Esophagus (tissue), 2 donors: ENCODE measurements around the gene KLF16. TPM values are rescaled to one million over a fixed set of nuclear protein-coding genes. Genes with fewer than 3 reads are reported as not detected.
A peak's percentile ranks its signal among the peaks of the same experiment; 100 is the strongest.

ENCODE experiments used
- H3K27ac ChIP-seq, 2 donors: one replicate each; pipeline ENCODE4 v1.5.1; 2013; ENCODE audit warnings: low read depth in 2 of 2, mild to moderate bottlenecking in 2 of 2, inconsistent platforms in 1 of 2, low read length in 1 of 2, moderate library complexity in 1 of 2
- H3K27me3 ChIP-seq, 2 donors: one replicate each; pipeline ENCODE4 v1.6.1; 2013; ENCODE audit warnings: low read length in 2 of 2, control low read depth in 1 of 2, mild to moderate bottlenecking in 1 of 2; ENCODE audit not compliant: insufficient read depth in 2 of 2, control insufficient read depth in 1 of 2
- H3K36me3 ChIP-seq, 2 donors: one replicate each; pipeline ENCODE4 v1.6.1; 2013; ENCODE audit warnings: low read length in 1 of 2; ENCODE audit not compliant: control insufficient read depth in 2 of 2, insufficient read depth in 2 of 2
- H3K4me1 ChIP-seq, 2 donors: one replicate each; pipeline ENCODE4 v1.6.1; 2013; ENCODE audit warnings: low read length in 1 of 2; ENCODE audit not compliant: control insufficient read depth in 2 of 2, insufficient read depth in 2 of 2
- H3K4me3 ChIP-seq, 2 donors: one replicate each; pipeline ENCODE4 v1.5.1; 2013; ENCODE audit warnings: low read length in 2 of 2, mild to moderate bottlenecking in 2 of 2, low read depth in 1 of 2, moderate library complexity in 1 of 2
- H3K9me3 ChIP-seq, 2 donors: one replicate each; pipeline ENCODE4 v1.6.1; 2013; ENCODE audit warnings: mild to moderate bottlenecking in 2 of 2, low read depth in 1 of 2, low read length in 1 of 2, moderate library complexity in 1 of 2; ENCODE audit not compliant: control insufficient read depth in 2 of 2, insufficient read depth in 1 of 2
- WGBS, 2 donors: extraction: QIAGEN DNeasy Blood & Tissue Kit; methylation state at CpG; one replicate each; pipeline ENCODE4 v1.1.7; 2013; 5-methylcytosine and 5-hydroxymethylcytosine counted together
- polyA plus RNA-seq, 2 donors: library from polyadenylated mRNA; stranded (reverse); fragments of 200-250 nt; gene quantifications; one replicate each; pipeline ENCODE4 v1.2.3, GENCODE V29; 2013
- donor health status: healthy with polysubstance abuse.
- donor health status: Bipolar disorder and iron deficiency.

KLF16 gene
- polyA plus RNA-seq, 2 donors: 9.3 to 13.5 TPM

DNA sequence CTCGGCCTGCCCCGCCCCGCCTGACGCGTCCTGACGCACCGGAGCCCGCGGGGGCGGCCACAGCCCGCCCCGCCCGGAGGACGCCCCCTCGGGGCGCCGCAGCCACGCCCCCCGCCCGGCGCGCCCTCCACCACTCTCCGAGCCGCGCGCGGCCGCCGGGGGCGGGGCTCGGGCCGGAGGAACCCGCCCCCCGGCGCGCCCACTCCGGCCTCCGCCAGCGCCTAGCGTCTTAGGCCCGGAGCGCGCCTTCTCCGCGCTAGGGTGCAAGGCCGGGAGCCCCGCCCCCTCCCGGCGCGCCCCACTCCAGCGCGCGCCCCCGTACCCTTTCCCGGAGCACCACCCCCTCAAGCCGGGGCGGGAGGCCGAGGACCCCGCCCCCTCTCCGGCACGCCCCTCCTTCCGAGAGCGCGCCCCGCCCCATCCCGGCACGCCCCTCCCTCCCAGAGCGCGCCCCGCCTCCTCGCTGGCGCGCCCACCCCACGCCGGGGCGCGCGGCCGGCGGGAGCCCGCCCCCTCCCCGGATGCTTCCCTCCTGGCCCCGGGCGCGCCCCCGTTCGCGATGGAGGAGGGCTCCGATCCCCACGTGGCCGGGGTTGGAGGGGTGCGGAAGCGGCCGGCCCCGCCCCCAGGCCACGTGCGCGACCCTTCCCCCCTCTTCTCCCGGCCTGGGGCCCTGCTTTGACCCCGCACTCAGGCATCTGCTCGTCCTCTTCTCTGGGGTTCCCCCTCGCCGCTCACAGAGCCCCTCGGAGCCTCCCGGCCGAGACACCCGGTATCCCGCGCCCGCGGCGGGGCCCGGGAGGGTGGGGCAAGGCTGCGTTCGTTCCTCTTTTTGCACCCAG lies 480 bp upstream of the KLF16 start:
- Histone ChIP-seq H3K27ac (peak overlapping the region; percentile 90 to 95), H3K36me3 (no peaks in the 10 kb centered on the region), H3K4me1 (peaks cover 8 to 22% of the 10 kb centered on the region in 2 donors), H3K9me3 (no peaks in the 10 kb centered on the region), H3K27me3 (no peaks in the 10 kb centered on the region), H3K4me3 (peak overlapping the region; percentile 66 to 86)
- WGBS, 2 donors: 1% methylated on average over 50 to 115 of the region's 115 CpGs

DNA sequence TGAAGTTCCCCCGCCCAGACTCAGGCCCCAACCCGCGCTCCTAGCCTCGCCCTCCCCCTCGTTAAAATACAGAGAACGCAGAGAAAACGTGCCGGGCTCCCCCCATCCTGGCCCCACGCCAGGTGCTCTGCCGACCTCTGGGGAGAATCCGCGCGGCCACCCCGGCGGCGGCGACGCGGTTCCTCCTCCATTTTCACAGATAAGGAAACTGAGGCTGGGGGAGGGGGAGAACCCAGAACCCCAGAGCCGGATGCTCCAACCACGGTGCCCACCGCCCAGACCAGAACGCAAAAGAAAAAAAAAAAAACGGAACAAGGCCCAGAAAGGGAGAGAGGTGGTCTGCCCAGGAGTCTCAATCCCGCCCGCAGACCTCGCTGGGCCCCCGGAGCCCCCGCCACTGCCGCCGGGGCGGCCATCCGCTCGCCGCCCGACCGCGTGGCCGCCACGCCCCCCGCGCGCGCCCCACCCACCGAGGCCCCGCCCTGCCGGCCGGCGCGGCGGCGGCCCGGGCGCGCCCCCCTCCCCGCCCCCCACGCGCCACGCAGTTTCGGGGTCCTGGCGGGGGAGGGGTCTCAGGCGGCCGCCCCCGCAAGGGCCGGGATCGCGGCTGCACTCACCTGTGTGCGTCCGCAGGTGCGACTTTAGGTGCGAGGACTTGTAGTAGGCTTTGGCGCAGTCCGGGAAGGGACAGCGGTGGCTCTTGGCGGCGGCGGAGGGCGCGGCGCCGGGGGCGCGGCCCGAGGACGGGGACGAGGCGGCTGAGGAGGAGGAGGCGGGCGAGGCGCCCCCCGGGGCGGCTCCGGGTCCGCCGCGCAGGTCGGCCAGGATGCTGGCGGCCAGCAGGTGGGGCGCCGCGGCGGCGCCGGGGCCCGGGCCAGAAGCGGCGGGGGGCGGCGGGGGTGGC lies 703 bp downstream of the KLF16 start:
- peaks cover 11 to 31% of the 10 kb centered on the region in 2 donors for H3K4me1 ChIP-seq
- 0 to 1% methylated on average over 103 to 109 of the region's 109 CpGs for WGBS, 2 donors
- H3K4me3 ChIP-seq: peak overlapping the region; percentile 86 to 90
- H3K9me3 ChIP-seq: no peaks in the 10 kb centered on the region
- H3K27me3 ChIP-seq: no peaks in the 10 kb centered on the region
- H3K27ac ChIP-seq: peak overlapping the region; percentile 90 to 95
- H3K36me3 ChIP-seq: no peaks in the 10 kb centered on the region

DNA sequence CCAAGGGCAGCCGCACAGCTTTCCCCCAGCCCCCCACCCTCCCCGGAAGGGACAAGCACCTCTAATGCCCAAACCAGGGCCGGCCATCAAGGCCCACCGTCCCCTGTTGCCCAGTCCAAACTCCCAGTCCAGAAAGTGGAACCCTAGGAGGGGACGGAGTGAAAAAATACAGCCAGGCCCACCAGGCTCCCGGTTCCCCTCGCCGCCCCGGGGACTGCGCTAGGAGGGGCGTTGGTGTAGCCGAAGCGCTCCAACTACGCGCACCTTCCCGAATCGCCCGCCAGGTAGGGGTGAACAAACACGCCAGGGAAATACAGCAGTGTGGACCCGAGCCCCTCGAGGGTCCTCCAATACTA lies 1.3 kb downstream of the KLF16 start:
- Histone ChIP-seq H3K4me1 (peaks cover 11 to 34% of the 10 kb centered on the region in 2 donors), H3K4me3 (peak overlapping the region; percentile 86 to 90), H3K9me3 (no peaks in the 10 kb centered on the region), H3K27me3 (no peaks in the 10 kb centered on the region), H3K27ac (peak overlapping the region; percentile 29 to 95), H3K36me3 (no peaks in the 10 kb centered on the region)
- WGBS, 2 donors: 5 to 7% methylated on average over 21 of the region's 21 CpGs

GRCh38 chr19:1861599-1862031 lies 1.8 kb downstream of the KLF16 start:
- Histone ChIP-seq H3K9me3 (no peaks in the 10 kb centered on the region), H3K27me3 (no peaks in the 10 kb centered on the region), H3K27ac (peak overlapping the region; percentile 29 to 95), H3K4me1 (peaks cover 11 to 37% of the 10 kb centered on the region in 2 donors), H3K36me3 (no peaks in the 10 kb centered on the region), H3K4me3 (peak overlapping the region; percentile 86 to 90)
- 24 to 35% methylated on average over 23 of the region's 23 CpGs for WGBS, 2 donors

GRCh38 chr19:1860821-1861598 lies 2.4 kb downstream of the KLF16 start:
- no peaks in the 10 kb centered on the region for H3K9me3 ChIP-seq
- peaks cover 12 to 42% of the 10 kb centered on the region in 2 donors for H3K4me1 ChIP-seq
- no peaks in the 10 kb centered on the region for H3K36me3 ChIP-seq
- 42 to 49% methylated on average over 28 of the region's 28 CpGs for WGBS, 2 donors
- peak overlapping the region; percentile 12 to 58 for H3K27ac ChIP-seq
- H3K27me3 ChIP-seq: no peaks in the 10 kb centered on the region
- peak overlapping the region; percentile 86 to 90 for H3K4me3 ChIP-seq

DNA sequence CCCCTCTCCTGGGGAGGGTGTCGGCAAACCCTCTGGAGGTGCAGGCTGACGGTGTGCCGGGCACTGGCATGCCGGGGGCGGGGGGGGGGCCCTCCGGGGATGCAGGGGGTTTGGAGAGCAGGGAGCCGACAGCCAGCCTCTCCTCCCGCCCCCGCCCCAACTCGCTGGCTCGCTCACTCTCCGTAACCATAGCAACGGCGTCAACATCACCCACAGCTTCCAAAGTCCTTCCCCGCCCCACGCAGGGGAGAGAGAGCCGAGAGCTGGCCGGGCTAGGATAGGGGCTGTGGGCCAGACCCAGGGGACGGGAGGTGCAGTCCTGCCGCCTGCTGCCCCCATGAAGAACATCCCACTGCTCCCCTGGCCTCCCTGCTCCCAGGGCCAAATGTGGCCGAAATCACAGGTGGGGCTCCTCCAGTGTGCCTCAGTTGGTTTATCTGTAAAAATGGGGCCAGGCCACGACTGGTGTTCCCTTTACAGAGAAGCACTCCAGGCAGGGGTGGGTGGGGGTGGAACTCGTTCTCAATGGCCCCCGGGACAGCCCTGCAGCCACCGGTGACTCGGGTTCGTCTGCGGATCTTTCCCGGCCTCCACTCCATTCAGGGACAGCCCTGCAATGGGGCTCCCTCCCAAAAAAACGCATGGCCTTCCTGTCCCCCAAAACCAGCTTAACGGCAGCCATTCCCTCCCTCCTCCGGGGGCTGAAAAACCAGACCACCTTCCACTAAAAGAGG lies 3.2 kb downstream of the KLF16 start:
- Histone ChIP-seq H3K36me3 (no peaks in the 10 kb centered on the region), H3K27me3 (no peaks in the 10 kb centered on the region), H3K27ac (peak overlapping the region; percentile 52 to 58), H3K4me1 (peaks cover 14 to 49% of the 10 kb centered on the region in 2 donors), H3K9me3 (no peaks in the 10 kb centered on the region), H3K4me3 (peak overlapping the region in 1 of 2 donors; percentile 9)
- 17 to 20% methylated on average over 27 to 32 of the region's 32 CpGs for WGBS, 2 donors

- no peaks in the 10 kb centered on the region for H3K9me3 ChIP-seq
These were observed 4.0 kb downstream of the KLF16 start for GRCh38 chr19:1859331-1859781.

DNA sequence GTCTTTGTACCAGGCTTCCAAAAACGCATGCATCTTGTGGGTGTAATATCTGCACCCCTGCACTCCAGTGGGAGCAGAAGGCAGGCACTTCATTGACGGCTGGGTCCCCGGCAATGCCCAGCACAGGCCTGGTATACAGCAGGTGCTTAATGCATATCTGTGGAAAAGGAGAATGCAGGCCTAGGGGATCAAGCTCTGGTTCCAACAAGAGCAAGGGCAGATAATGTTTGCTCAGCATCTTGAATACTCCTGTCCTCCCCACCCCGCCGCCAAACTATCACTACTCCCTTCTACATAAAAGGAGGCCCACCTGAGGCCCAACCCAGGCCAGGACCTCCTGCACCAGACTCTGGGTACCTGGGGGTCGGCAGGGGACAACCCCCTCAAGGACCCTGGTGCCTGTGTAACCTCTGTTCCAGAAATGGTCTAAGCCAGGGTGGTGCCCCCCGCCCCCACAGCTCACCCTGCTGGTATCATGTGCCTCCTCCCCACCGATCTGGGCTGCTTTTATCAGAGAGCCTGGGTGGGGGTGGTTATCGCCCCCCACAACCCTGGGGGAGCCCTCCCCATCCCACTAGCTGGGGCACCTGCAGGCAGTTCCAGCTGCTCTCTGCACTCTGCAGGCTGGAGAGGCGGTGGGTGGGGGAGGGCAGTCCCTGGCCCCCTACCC lies 4.8 kb downstream of the KLF16 start:
- Histone ChIP-seq H3K9me3 (no peaks in the 10 kb centered on the region), H3K27ac (peak overlapping the region; percentile 92 to 95), H3K27me3 (no peaks in the 10 kb centered on the region), H3K36me3 (peaks cover 0 to 3% of the 10 kb centered on the region in 2 donors), H3K4me3 (no peak overlapping the region), H3K4me1 (peaks cover 17 to 59% of the 10 kb centered on the region in 2 donors)
- 54 to 60% methylated on average over 10 of the region's 10 CpGs for WGBS, 2 donors

More at GRCh38 chr19:1859331-1859781, 4.0 kb downstream of the KLF16 start:
- 37 to 45% methylated on average over 18 of the region's 18 CpGs for whole genome bisulfite sequencing, 2 donors
- Histone ChIP-seq H3K27ac (peak overlapping the region in 1 of 2 donors; percentile 45), H3K36me3 (peaks cover 0 to under 1% of the 10 kb centered on the region in 2 donors), H3K27me3 (no peaks in the 10 kb centered on the region), H3K4me3 (no peak overlapping the region), H3K4me1 (peaks cover 17 to 53% of the 10 kb centered on the region in 2 donors)
